ENCODE results near the gene TFCP2L1.

Gene TFCP2L1

GRCh38 chr2:121201796-121202195 lies 83.2 kb downstream of the TFCP2L1 start:
- FAIRE-seq = no peak
- DNase-seq (ENCODE audit: insufficient read length, low spot score) = no peak

- no peak for DNase-seq (ENCODE audit: insufficient read length, low spot score)
- FAIRE-seq = no peak
These were observed 84.3 kb downstream of the TFCP2L1 start for GRCh38 chr2:121200419-121201315.

GRCh38 chr2:121200011-121200347 lies 85.0 kb downstream of the TFCP2L1 start:
- DNase-seq (ENCODE audit: insufficient read length, low spot score) = no peak
- no peak for FAIRE-seq

- no peak for DNase-seq (ENCODE audit: insufficient read length, low spot score)
- no peak for FAIRE-seq
These were observed 85.6 kb downstream of the TFCP2L1 start for GRCh38 chr2:121199281-121200010.

GRCh38 chr2:121197369-121198091 lies 87.5 kb downstream of the TFCP2L1 start:
- peak; percentile 35 for DNase-seq (ENCODE audit: insufficient read length, low spot score)
- no peak for FAIRE-seq

- DNase-seq (ENCODE audit: insufficient read length, low spot score) (no peak), FAIRE-seq (no peak)
These were observed 88.2 kb downstream of the TFCP2L1 start for GRCh38 chr2:121196849-121197155.

GRCh38 chr2:121196132-121196848 lies 88.7 kb downstream of the TFCP2L1 start:
- FAIRE-seq (no peak), DNase-seq (ENCODE audit: insufficient read length, low spot score) (no peak)

GRCh38 chr2:121195036-121195435 lies 90.0 kb downstream of the TFCP2L1 start:
- FAIRE-seq = no peak

GRCh38 chr2:121194626-121195025 lies 90.4 kb downstream of the TFCP2L1 start:
- DNase-seq (ENCODE audit: insufficient read length, low spot score) (no peak), FAIRE-seq (no peak)

More at GRCh38 chr2:121195036-121195435, 90.0 kb downstream of the TFCP2L1 start:
- DNase-seq (ENCODE audit: insufficient read length, low spot score) = no peak

GRCh38 chr2:121193185-121193584 lies 91.8 kb downstream of the TFCP2L1 start:
- no peak for DNase-seq (ENCODE audit: insufficient read length, low spot score)
- no peak for FAIRE-seq

GRCh38 chr2:121192576-121192975 lies 92.4 kb downstream of the TFCP2L1 start:
- FAIRE-seq (no peak), DNase-seq (ENCODE audit: insufficient read length, low spot score) (no peak)

- FAIRE-seq (no peak), DNase-seq (ENCODE audit: insufficient read length, low spot score) (no peak)
These were observed 93.5 kb downstream of the TFCP2L1 start for GRCh38 chr2:121191191-121192170.

- no peak for FAIRE-seq
These were observed 95.2 kb downstream of the TFCP2L1 start for GRCh38 chr2:121189661-121190381.

GRCh38 chr2:121189011-121189410 lies 96.0 kb downstream of the TFCP2L1 start:
- DNase-seq (ENCODE audit: insufficient read length, low spot score) (no peak), FAIRE-seq (no peak)

More at GRCh38 chr2:121189661-121190381, 95.2 kb downstream of the TFCP2L1 start:
- no peak for DNase-seq (ENCODE audit: insufficient read length, low spot score)

GRCh38 chr2:121187982-121188411 lies 97.0 kb downstream of the TFCP2L1 start:
- no peak for FAIRE-seq

GRCh38 chr2:121187351-121187981 lies 97.5 kb downstream of the TFCP2L1 start:
- FAIRE-seq (no peak), DNase-seq (ENCODE audit: insufficient read length, low spot score) (no peak)

More at GRCh38 chr2:121187982-121188411, 97.0 kb downstream of the TFCP2L1 start:
- DNase-seq (ENCODE audit: insufficient read length, low spot score) = no peak

- no peak for FAIRE-seq
These were observed 98.7 kb downstream of the TFCP2L1 start for GRCh38 chr2:121186261-121186660.

GRCh38 chr2:121185571-121186074 lies 99.4 kb downstream of the TFCP2L1 start:
- FAIRE-seq (no peak), DNase-seq (ENCODE audit: insufficient read length, low spot score) (no peak)

More at GRCh38 chr2:121186261-121186660, 98.7 kb downstream of the TFCP2L1 start:
- DNase-seq (ENCODE audit: insufficient read length, low spot score) = no peak
